Measurements from ENCODE around the gene SEC14L2.

DNA sequence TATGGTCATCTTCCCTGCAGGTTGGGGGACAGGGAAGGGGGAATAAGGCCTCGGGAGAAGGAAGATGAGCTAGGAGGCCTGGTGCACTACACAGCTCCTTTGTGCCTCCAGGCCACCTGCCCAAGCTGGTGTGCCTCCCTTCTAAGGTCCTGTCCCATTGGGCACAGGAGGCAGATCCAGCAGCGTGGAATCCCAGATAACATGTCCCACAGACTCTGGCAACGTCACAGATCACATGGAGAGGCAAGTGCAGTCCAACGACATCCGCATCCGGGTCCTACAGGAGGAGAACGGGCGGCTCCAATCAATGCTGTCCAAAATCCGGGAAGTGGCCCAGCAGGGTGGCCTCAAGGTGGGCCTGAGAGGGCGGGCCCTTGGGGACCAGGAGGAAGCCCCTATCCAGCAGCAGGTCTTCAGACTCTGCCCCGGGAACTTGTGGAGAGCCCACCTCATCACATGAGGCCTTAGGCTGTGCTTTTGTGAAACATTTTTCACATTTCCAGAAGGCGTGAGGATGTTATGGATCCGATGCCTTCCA is 21.4 kb upstream of the SEC14L2 start:
- TF ChIP-seq PAX5 (IDR thresholded peaks at IDR 0.05; ENCODE audit: insufficient read depth, low read length, severe bottlenecking) (no peak), TAF1 (IDR thresholded peaks at IDR 0.05; ENCODE audit: low read depth, low read length) (no peak)

Data from GM12891 (cell line).